Right atrium auricular region (tissue), 2 donors: ENCODE data around the gene AHNAK. TPM values are rescaled to one million over a fixed set of nuclear protein-coding genes. Genes with fewer than 3 reads are reported as not detected.

Source experiments
- DNase-seq: peaks from one replicate; pipeline ENCODE4 v3.0.0-alpha.2; 2019; ENCODE audit warnings: low spot score
- H3K27ac ChIP-seq, 2 donors: fragments of 200-600 bp; sonication (generic); 1 replicate in 1 of 2; 2 replicates in 1 of 2; pipeline ENCODE4 v1.5.1; 2016 to 2019
- H3K27me3 ChIP-seq, 2 donors: fragments of 200-600 bp; sonication (generic); one replicate each; pipeline versions ENCODE4 v1.5.1 to v1.6.0; 2017 to 2019
- H3K36me3 ChIP-seq: fragments of 200-600 bp; sonication (generic); one replicate; pipeline ENCODE4 v1.5.1; 2016
- H3K4me1 ChIP-seq, 2 donors: fragments of 200-600 bp; sonication (generic); one replicate each; pipeline versions ENCODE4 v1.5.1 to v1.6.0; 2017 to 2019
- H3K4me3 ChIP-seq, 2 donors: fragments of 200-600 bp; sonication (generic); 1 replicate in 1 of 2; 2 replicates in 1 of 2; pipeline ENCODE4 v1.5.1; 2017 to 2019; ENCODE audit warnings: mild to moderate bottlenecking in 1 of 2, moderate library complexity in 1 of 2
- H3K9me3 ChIP-seq, 2 donors: fragments of 200-600 bp; sonication (generic); one replicate each; pipeline ENCODE4 v1.5.1; 2019
- CTCF ChIP-seq, 2 donors: fragments of 200-600 bp; sonication (generic); IDR thresholded peaks; one replicate each; pipeline ENCODE4 v1.5.1; 2019; ENCODE audit warnings: antibody characterized with exemption in 2 of 2
- total RNA-seq, 2 donors: library from RNA; depleted of rRNA; stranded (reverse); fragments of >200 nt; gene quantifications; one replicate each; pipeline ENCODE4 v1.1.0, GENCODE V29; 2016

Gene AHNAK
- total RNA-seq, 2 donors from 2014 or later = 270 to 441 TPM

GRCh38 chr11:62487738-62488551 is 58.7 kb downstream of the AHNAK start:
- Histone ChIP-seq H3K9me3 (no peaks in the 10 kb centered on the region), H3K36me3 (no peaks in the 10 kb centered on the region), H3K4me1 (no peaks in the 10 kb centered on the region), H3K27me3 (no peaks in the 10 kb centered on the region), H3K27ac (no peak overlapping the region), H3K4me3 (no peak overlapping the region)
- no peak for DNase-seq
- no peak for TF ChIP-seq CTCF (IDR thresholded peaks at IDR 0.05)

GRCh38 chr11:62487136-62487535 is 59.5 kb downstream of the AHNAK start:
- Histone ChIP-seq H3K27ac (no peak overlapping the region), H3K4me3 (no peak overlapping the region), H3K36me3 (no peaks in the 10 kb centered on the region), H3K27me3 (no peaks in the 10 kb centered on the region), H3K9me3 (no peaks in the 10 kb centered on the region), H3K4me1 (no peaks in the 10 kb centered on the region)
- no peak for DNase-seq
- TF ChIP-seq CTCF (IDR thresholded peaks at IDR 0.05) = no peak

- no peaks in the 10 kb centered on the region for H3K9me3 ChIP-seq
- no peaks in the 10 kb centered on the region for H3K27me3 ChIP-seq
- H3K36me3 ChIP-seq = no peaks in the 10 kb centered on the region
- no peak for TF ChIP-seq CTCF (IDR thresholded peaks at IDR 0.05)
- H3K4me3 ChIP-seq = no peak overlapping the region
- no peak overlapping the region for H3K27ac ChIP-seq
- peaks cover 0 to 10% of the 10 kb centered on the region in 2 donors for H3K4me1 ChIP-seq
- DNase-seq = no peak
Observed at GRCh38 chr11:62484352-62484751, 62.3 kb downstream of the AHNAK start.

GRCh38 chr11:62482753-62483152 is 63.9 kb downstream of the AHNAK start:
- Histone ChIP-seq H3K27ac (no peak overlapping the region), H3K4me1 (peaks cover 0 to 10% of the 10 kb centered on the region in 2 donors), H3K4me3 (no peak overlapping the region), H3K27me3 (no peaks in the 10 kb centered on the region), H3K36me3 (no peaks in the 10 kb centered on the region), H3K9me3 (no peaks in the 10 kb centered on the region)
- no peak for DNase-seq
- no peak for TF ChIP-seq CTCF (IDR thresholded peaks at IDR 0.05)

- no peaks in the 10 kb centered on the region for H3K36me3 ChIP-seq
- DNase-seq = no peak
- H3K9me3 ChIP-seq = no peaks in the 10 kb centered on the region
- no peak overlapping the region for H3K27ac ChIP-seq
- no peak for TF ChIP-seq CTCF (IDR thresholded peaks at IDR 0.05)
- H3K4me1 ChIP-seq = peaks cover 0 to 10% of the 10 kb centered on the region in 2 donors
- no peak overlapping the region for H3K4me3 ChIP-seq
- no peaks in the 10 kb centered on the region for H3K27me3 ChIP-seq
Observed at GRCh38 chr11:62479631-62480201, 66.9 kb downstream of the AHNAK start.
